B cell (primary cell): ENCODE results near the gene SORT1. TPM values are rescaled to one million over a fixed set of nuclear protein-coding genes. Genes with fewer than 3 reads are reported as not detected.

Experiments
- ATAC-seq: fragments of 200-7000 bp; cut with Tn5 transposase; one replicate; pipeline ENCODE4 v1.10.0; 2021; ENCODE audit warnings: low read depth, mild to moderate bottlenecking, moderate number of reproducible peaks, moderate library complexity
- CTCF ChIA-PET: fragments of 350-600 bp; sonication (Branson Sonifier 250); formaldehyde crosslinking; loops from one replicate; lab custom pipeline; 2021; ENCODE audit warnings: antibody characterized with exemption, inconsistent platforms; lab: Charles Lee
- POLR2A ChIA-PET: fragments of 350-600 bp; sonication (Branson Sonifier 250); formaldehyde crosslinking; loops from one replicate; lab custom pipeline; 2021; ENCODE audit warnings: antibody characterized with exemption; lab: Charles Lee
- DNase-seq: peaks from one replicate; pipeline ENCODE4 v3.0.0; 2013
- H2AFZ ChIP-seq: 2 replicates; pipeline ENCODE4 v1.6.1; 2012; ENCODE audit warnings: mild to moderate bottlenecking, low read depth, low read length; ENCODE audit not compliant: insufficient read depth, poor library complexity, severe bottlenecking
- H3K27ac ChIP-seq, 2 donors: 1 replicate in 1 of 2; 2 replicates in 1 of 2; pipeline ENCODE4 v1.5.1; 2012 to 2013; ENCODE audit warnings: low read length in 2 of 2, mild to moderate bottlenecking in 2 of 2, moderate library complexity in 1 of 2
- H3K27me3 ChIP-seq, 4 experiments: fragments of 200-600 bp in 1 of 4; sonication (generic) in 1 of 4; replicated peaks in 1 of 4; 1 replicate in 2 of 4; 2 replicates in 2 of 4; pipeline versions ENCODE4 v1.6.1 to v1.7.0; 2013 to 2016; ENCODE audit warnings: low read length in 3 of 4, mild to moderate bottlenecking in 2 of 4, mixed read lengths in 1 of 4, moderate library complexity in 1 of 4; ENCODE audit not compliant: insufficient read depth in 4 of 4, control insufficient read depth in 3 of 4; ENCODE audit errors: control extremely low read depth in 1 of 4
- H3K36me3 ChIP-seq, 2 experiments: replicated peaks in 1 of 2; 1 replicate in 1 of 2; 2 replicates in 1 of 2; pipeline versions ENCODE4 v1.6.1 to v1.7.1; 2013; ENCODE audit warnings: low read length in 1 of 2; ENCODE audit not compliant: insufficient read depth in 2 of 2, control insufficient read depth in 1 of 2; ENCODE audit errors: control extremely low read depth in 1 of 2, extremely low read depth in 1 of 2
- H3K4me1 ChIP-seq, 2 donors: fragments of 200-600 bp in 1 of 2; sonication (generic) in 1 of 2; 1 replicate in 1 of 2; 2 replicates in 1 of 2; pipeline versions ENCODE4 v1.5.1 to v1.6.1; 2013 to 2017; ENCODE audit warnings: low read length in 2 of 2; ENCODE audit not compliant: control insufficient read depth in 2 of 2, insufficient read depth in 2 of 2
- H3K4me2 ChIP-seq: replicated peaks from 2 replicates; pipeline ENCODE3; 2012; ENCODE audit warnings: mild to moderate bottlenecking, low read depth, low read length; ENCODE audit not compliant: poor library complexity, severe bottlenecking
- H3K4me3 ChIP-seq, 5 experiments: fragments of 200-600 bp in 1 of 5; sonication (generic) in 1 of 5; 1 replicate in 3 of 5; 2 replicates in 2 of 5; pipeline versions ENCODE4 v1.5.1 to v1.7.0; 2011 to 2016; ENCODE audit warnings: low read length in 4 of 5, mild to moderate bottlenecking in 4 of 5, low read depth in 2 of 5, control low read depth in 1 of 5, moderate library complexity in 1 of 5; ENCODE audit not compliant: insufficient read depth in 1 of 5; ENCODE audit errors: control extremely low read depth in 1 of 5, extremely low read depth in 1 of 5
- H3K79me2 ChIP-seq: fragments of 200-600 bp; sonication (generic); one replicate; pipeline ENCODE4 v1.6.0; 2016; ENCODE audit warnings: low read length; ENCODE audit not compliant: control insufficient read depth, insufficient read depth
- H3K9ac ChIP-seq: fragments of 200-600 bp; sonication (generic); 2 replicates; pipeline ENCODE4 v1.6.1; 2017; ENCODE audit warnings: mild to moderate bottlenecking, low read length, moderate library complexity
- H3K9me3 ChIP-seq, 3 donors: one replicate each; pipeline versions ENCODE4 v1.6.1 to v1.7.1; 2013; ENCODE audit warnings: low read length in 2 of 3; ENCODE audit not compliant: control insufficient read depth in 2 of 3, insufficient read depth in 1 of 3; ENCODE audit errors: control extremely low read depth in 1 of 3
- H4K20me1 ChIP-seq: 2 replicates; pipeline ENCODE4 v1.6.0; 2012; ENCODE audit warnings: mild to moderate bottlenecking, low read length; ENCODE audit not compliant: insufficient read depth, control insufficient read depth, poor library complexity, severe bottlenecking
- H3K27ac Mint-ChIP-seq: one replicate; pipeline ENCODE4 v1.8.0; 2021; ENCODE audit warnings: mixed read lengths
- H3K27me3 Mint-ChIP-seq: one replicate; pipeline ENCODE4 v1.8.0; 2021; ENCODE audit warnings: mixed read lengths
- H3K4me1 Mint-ChIP-seq: one replicate; pipeline ENCODE4 v1.8.0; 2021; ENCODE audit warnings: mixed read lengths
- H3K4me3 Mint-ChIP-seq: one replicate; pipeline ENCODE4 v1.8.0; 2021; ENCODE audit warnings: mixed read lengths
- H3K9me3 Mint-ChIP-seq: one replicate; pipeline ENCODE4 v1.8.0; 2022; ENCODE audit warnings: mixed read lengths; ENCODE audit not compliant: insufficient read depth
- CTCF ChIP-seq: fragments of 200-600 bp; IDR thresholded peaks from one replicate; pipeline ENCODE4 v1.8.0; 2022; ENCODE audit warnings: antibody characterized with exemption, mild to moderate bottlenecking
- EZH2 ChIP-seq: IDR thresholded peaks from 2 replicates; pipeline ENCODE4 v1.6.1; 2012; ENCODE audit warnings: borderline replicate concordance, low read depth, mild to moderate bottlenecking, moderate library complexity, low read length; ENCODE audit not compliant: insufficient read depth, poor library complexity, severe bottlenecking
- WGBS: methylation state at CpG from one replicate; pipeline ENCODE4 v1.1.5; 2013; ENCODE audit warnings: missing lambda C conversion rate; ENCODE audit not compliant: insufficient coverage; 5-methylcytosine and 5-hydroxymethylcytosine counted together
- intact Hi-C: fragments of 100-400 bp; cut with micrococcal nuclease; formaldehyde crosslinking; loops from one replicate; pipeline ENCODE4 v1.10.0; 2022
- polyA plus RNA-seq: library from polyadenylated mRNA; depleted of rRNA; stranded (reverse); fragments of >200 nt; gene quantifications from 2 replicates; pipeline ENCODE4 v1.2.3, GENCODE V29; 2012
- total RNA-seq, 2 donors: library from RNA; stranded (reverse); fragments of 120-200 nt in 1 of 2; gene quantifications; 1 replicate in 1 of 2; 2 replicates in 1 of 2; pipeline versions ENCODE4 v1.2.3 to v1.2.4, GENCODE V29; 2013 to 2022

Gene SORT1
- total and polyA plus RNA-seq, 2 donors (not counting 1 experiment from before 2014, with no cell fraction given) = 0.13 to 0.25 TPM

GRCh38 chr1:109371341-109371739 is 26.4 kb downstream of the SORT1 start:
- no peaks in the 10 kb centered on the region for H3K4me1 ChIP-seq
- peaks cover 0 to 14% (median 8%) of the 10 kb centered on the region in 4 experiments for H3K27me3 ChIP-seq
- POLR2A ChIA-PET = no interaction called here
- H3K36me3 ChIP-seq = no peaks in the 10 kb centered on the region
- ATAC-seq (no peak), DNase-seq (no peak)
- no peak overlapping the region for H3K4me2 ChIP-seq
- CTCF ChIA-PET = no interaction called here
- peaks cover 49% of the 10 kb centered on the region for H3K27me3 Mint-ChIP-seq
- H3K4me1 Mint-ChIP-seq = peaks cover 2% of the 10 kb centered on the region
- H4K20me1 ChIP-seq = no peaks in the 10 kb centered on the region
- 82% methylated on average over 3 of the region's 4 CpGs for WGBS
- H3K9me3 ChIP-seq = peaks cover 0 to 4% (median 0%) of the 10 kb centered on the region in 3 donors
- no peaks in the 10 kb centered on the region for H3K9me3 Mint-ChIP-seq
- no peak for TF ChIP-seq EZH2
- TF ChIP-seq CTCF = no peak
- no peak overlapping the region for H3K9ac ChIP-seq
- intact Hi-C loops = no loop called here
- no peak overlapping the region for H3K4me3 ChIP-seq
- H3K27ac Mint-ChIP-seq = no peak overlapping the region
- no peak overlapping the region for H3K4me3 Mint-ChIP-seq
- H3K79me2 ChIP-seq = no peaks in the 10 kb centered on the region
- no peak overlapping the region for H3K27ac ChIP-seq
- H2AFZ ChIP-seq = no peak overlapping the region

GRCh38 chr1:109370712-109371340 is 26.9 kb downstream of the SORT1 start:
- Histone ChIP-seq H3K9ac (no peak overlapping the region), H4K20me1 (no peaks in the 10 kb centered on the region), H2AFZ (no peak overlapping the region), H3K36me3 (no peaks in the 10 kb centered on the region), H3K27me3 (peaks cover 0 to 14% (median 8%) of the 10 kb centered on the region in 4 experiments), H3K4me1 (no peaks in the 10 kb centered on the region), H3K9me3 (peaks cover 0 to 4% (median 0%) of the 10 kb centered on the region in 3 donors), H3K4me2 (no peak overlapping the region), H3K27ac (no peak overlapping the region), H3K4me3 (no peak overlapping the region), H3K79me2 (no peaks in the 10 kb centered on the region)
- Mint-ChIP-seq H3K27me3 (peaks cover 51% of the 10 kb centered on the region), H3K4me1 (peaks cover 2% of the 10 kb centered on the region), H3K27ac (no peak overlapping the region), H3K9me3 (no peaks in the 10 kb centered on the region), H3K4me3 (no peak overlapping the region)
- WGBS = 6% methylated on average over 7 of the region's 7 CpGs
- intact Hi-C loops = no loop called here
- DNase-seq (no peak), ATAC-seq (no peak)
- CTCF ChIA-PET = no interaction called here
- POLR2A ChIA-PET = no interaction called here
- TF ChIP-seq CTCF (no peak), EZH2 (no peak)
